ENCODE measurements around the gene GPC5. TPM values are rescaled to one million over a fixed set of nuclear protein-coding genes. Genes with fewer than 3 reads are reported as not detected.

GPC5 gene
- total RNA-seq, 4 donors from 2014 or later: 0.24 to 30.8 (median 1.8) TPM; not detected in 1

DNA sequence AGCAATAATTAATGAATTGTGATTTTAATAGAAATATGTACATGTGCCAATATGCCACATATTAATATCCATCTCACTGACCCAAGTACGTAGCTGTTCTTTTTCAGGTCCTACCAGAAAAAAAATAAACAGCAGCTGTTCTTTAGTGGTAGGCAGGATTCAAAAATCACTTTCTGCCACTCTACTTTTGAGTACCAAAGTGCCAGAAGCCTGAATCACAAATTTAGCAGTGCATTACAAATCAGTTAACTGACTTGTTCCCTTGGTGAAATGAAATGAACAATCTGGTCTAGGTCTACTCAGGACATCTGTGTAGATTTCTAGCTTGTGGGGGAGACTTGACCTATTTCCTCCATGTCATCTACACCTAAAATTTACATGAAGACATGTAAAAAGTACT, 1052.6 kb downstream of the GPC5 start:
- no peaks in the 10 kb centered on the region for H3K27me3 ChIP-seq
- H3K9me3 ChIP-seq: no peaks in the 10 kb centered on the region
- no peaks in the 10 kb centered on the region for H3K4me1 ChIP-seq
- H3K27ac ChIP-seq: no peak overlapping the region
- DNase-seq: no peak
- intact Hi-C loops (cut with DNase I; ENCODE audit: low total_unique reads): no loop called here
- H3K4me3 ChIP-seq: no peak overlapping the region
- H3K36me3 ChIP-seq: no peaks in the 10 kb centered on the region
- TF ChIP-seq, protein P1, sequence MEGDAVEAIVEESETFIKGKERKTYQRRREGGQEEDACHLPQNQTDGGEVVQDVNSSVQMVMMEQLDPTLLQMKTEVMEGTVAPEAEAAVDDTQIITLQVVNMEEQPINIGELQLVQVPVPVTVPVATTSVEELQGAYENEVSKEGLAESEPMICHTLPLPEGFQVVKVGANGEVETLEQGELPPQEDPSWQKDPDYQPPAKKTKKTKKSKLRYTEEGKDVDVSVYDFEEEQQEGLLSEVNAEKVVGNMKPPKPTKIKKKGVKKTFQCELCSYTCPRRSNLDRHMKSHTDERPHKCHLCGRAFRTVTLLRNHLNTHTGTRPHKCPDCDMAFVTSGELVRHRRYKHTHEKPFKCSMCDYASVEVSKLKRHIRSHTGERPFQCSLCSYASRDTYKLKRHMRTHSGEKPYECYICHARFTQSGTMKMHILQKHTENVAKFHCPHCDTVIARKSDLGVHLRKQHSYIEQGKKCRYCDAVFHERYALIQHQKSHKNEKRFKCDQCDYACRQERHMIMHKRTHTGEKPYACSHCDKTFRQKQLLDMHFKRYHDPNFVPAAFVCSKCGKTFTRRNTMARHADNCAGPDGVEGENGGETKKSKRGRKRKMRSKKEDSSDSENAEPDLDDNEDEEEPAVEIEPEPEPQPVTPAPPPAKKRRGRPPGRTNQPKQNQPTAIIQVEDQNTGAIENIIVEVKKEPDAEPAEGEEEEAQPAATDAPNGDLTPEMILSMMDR (IDR thresholded peaks at IDR 0.05): no peak
- TF ChIP-seq POLR2A (IDR thresholded peaks at IDR 0.05): no peak

DNA sequence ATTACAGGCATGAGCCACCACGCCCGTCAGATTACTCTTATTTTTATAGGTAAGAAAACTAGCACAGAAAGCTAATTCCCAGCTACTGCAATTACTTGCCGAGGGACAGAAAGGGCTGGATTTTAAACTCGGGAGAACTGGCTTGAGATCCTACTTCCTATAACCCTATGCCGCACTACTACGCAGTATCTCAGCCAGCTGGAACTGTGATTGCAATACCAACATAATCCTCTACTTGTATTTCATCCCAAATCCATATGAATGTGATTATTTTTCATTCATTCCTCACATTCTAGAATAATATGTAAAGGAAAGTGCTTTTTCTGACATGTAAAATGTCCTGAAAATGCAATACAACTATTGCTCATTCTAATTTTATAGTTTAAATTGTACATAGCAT, 1054.4 kb downstream of the GPC5 start:
- H3K4me3 ChIP-seq: no peak overlapping the region
- no peaks in the 10 kb centered on the region for H3K9me3 ChIP-seq
- H3K4me1 ChIP-seq: no peaks in the 10 kb centered on the region
- H3K27me3 ChIP-seq: no peaks in the 10 kb centered on the region
- TF ChIP-seq, protein P1 (IDR thresholded peaks at IDR 0.05): no peak
- TF ChIP-seq POLR2A (IDR thresholded peaks at IDR 0.05): no peak
- no peak overlapping the region for H3K27ac ChIP-seq
- H3K36me3 ChIP-seq: no peaks in the 10 kb centered on the region
- no peak for DNase-seq
- intact Hi-C loops (cut with DNase I; ENCODE audit: low total_unique reads): no loop called here

DNA sequence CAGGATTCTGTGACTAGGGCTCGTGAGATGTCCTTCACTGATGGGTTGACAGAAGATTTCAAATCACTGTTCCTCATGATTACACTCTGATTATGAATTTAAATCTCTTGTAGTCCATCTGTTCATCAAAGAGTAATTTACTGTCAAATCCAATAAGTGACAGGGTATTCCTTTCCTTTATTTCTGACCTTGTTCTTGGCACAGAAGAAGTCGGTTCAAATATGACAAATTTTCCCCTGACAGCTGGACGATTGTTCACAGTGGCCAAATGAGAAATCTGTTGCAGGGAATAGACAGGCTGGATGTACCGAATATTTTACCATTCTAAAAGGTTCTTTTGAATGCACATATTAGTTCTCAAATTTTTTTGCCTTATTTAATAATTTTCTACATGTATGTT, 1060.9 kb downstream of the GPC5 start:
- Histone ChIP-seq H3K36me3 (no peaks in the 10 kb centered on the region), H3K27me3 (no peaks in the 10 kb centered on the region), H3K9me3 (no peaks in the 10 kb centered on the region), H3K27ac (no peak overlapping the region), H3K4me1 (no peaks in the 10 kb centered on the region), H3K4me3 (no peak overlapping the region)
- TF ChIP-seq, protein P1 (IDR thresholded peaks at IDR 0.05): no peak
- intact Hi-C loops (cut with DNase I; ENCODE audit: low total_unique reads): no loop called here
- no peak for DNase-seq

DNA sequence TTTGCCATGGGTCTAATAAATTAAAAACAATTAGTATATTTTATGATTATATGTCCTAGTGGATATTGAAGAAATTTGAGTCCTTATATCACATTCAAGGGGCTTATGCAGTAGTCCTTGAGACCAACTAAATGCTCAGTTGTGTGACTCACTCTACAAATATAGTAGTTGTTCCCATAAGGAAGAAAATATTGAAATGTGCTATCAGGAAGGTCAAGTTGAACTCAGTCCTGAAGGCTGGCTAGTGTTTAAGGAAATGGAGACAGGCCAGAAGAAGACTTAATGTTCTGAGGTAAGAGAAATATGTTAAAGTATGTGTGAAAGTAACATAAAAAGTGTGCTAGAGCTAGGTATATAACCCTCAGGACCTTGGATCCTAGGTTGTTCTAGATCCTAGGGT, 1062.1 kb downstream of the GPC5 start:
- Histone ChIP-seq H3K27me3 (no peaks in the 10 kb centered on the region), H3K27ac (no peak overlapping the region), H3K4me1 (no peaks in the 10 kb centered on the region), H3K36me3 (no peaks in the 10 kb centered on the region), H3K4me3 (no peak overlapping the region), H3K9me3 (no peaks in the 10 kb centered on the region)
- intact Hi-C loops (cut with DNase I; ENCODE audit: low total_unique reads): no loop called here
- no peak for TF ChIP-seq POLR2A (IDR thresholded peaks at IDR 0.05)
- TF ChIP-seq, protein P1 (IDR thresholded peaks at IDR 0.05): no peak
- DNase-seq: no peak

DNA sequence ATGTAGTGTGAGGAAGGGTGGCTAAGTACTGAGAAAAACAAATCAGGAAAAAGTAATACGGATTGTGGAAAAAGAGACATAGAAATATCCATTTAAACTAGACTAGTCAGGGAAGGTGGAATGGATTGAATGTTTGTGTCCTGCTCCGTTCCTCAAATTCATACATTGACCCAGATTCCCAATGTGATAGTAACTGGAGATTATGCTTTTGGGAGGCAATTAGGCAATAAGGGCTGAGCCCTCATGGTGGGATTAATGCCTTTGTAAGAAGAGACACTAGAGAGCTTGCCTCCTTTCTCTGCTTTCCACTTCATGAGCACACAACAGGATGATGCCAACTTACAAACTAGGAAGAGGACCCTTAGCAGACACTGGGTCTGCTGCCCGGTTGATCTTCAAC, 1063.0 kb downstream of the GPC5 start:
- intact Hi-C loops (cut with DNase I; ENCODE audit: low total_unique reads): no loop called here
- no peak overlapping the region for H3K27ac ChIP-seq
- H3K9me3 ChIP-seq: no peaks in the 10 kb centered on the region
- no peak for DNase-seq
- H3K4me1 ChIP-seq: no peaks in the 10 kb centered on the region
- TF ChIP-seq POLR2A (IDR thresholded peaks at IDR 0.05): no peak
- TF ChIP-seq, protein P1 (IDR thresholded peaks at IDR 0.05): no peak
- H3K4me3 ChIP-seq: no peak overlapping the region
- H3K27me3 ChIP-seq: no peaks in the 10 kb centered on the region
- H3K36me3 ChIP-seq: no peaks in the 10 kb centered on the region

All from uterus (tissue), 4 donors.